8988T (cell line): ENCODE data around the gene THNSL1.

ENCODE experiments used
- DNase-seq: peaks from one replicate; pipeline ENCODE4 v3.0.0; 2011

Gene THNSL1

GRCh38 chr10:25061125-25061524 lies 44.7 kb downstream of the THNSL1 start:
- DNase-seq = no peak

GRCh38 chr10:25061711-25062449 lies 45.5 kb downstream of the THNSL1 start:
- DNase-seq = no peak

GRCh38 chr10:25063157-25063556 lies 46.7 kb downstream of the THNSL1 start:
- DNase-seq = no peak

GRCh38 chr10:25063644-25064043 lies 47.2 kb downstream of the THNSL1 start:
- DNase-seq = no peak

GRCh38 chr10:25064401-25064800 lies 48.0 kb downstream of the THNSL1 start:
- no peak for DNase-seq

- no peak for DNase-seq
These were observed 49.5 kb downstream of the THNSL1 start for GRCh38 chr10:25065761-25066476.

- peak; percentile 27 for DNase-seq
These were observed 52.0 kb downstream of the THNSL1 start for GRCh38 chr10:25068152-25069058.

- DNase-seq = no peak
These were observed 54.8 kb downstream of the THNSL1 start for GRCh38 chr10:25071227-25071626.

GRCh38 chr10:25072786-25073185 lies 56.4 kb downstream of the THNSL1 start:
- DNase-seq = no peak

GRCh38 chr10:25075825-25076224 lies 59.4 kb downstream of the THNSL1 start:
- no peak for DNase-seq
